SK-N-MC (cell line): ENCODE data around the gene MCC.

ENCODE experiments used
- EZH2 ChIP-seq: fragments of 200-600 bp; sonication (generic); IDR thresholded peaks from one replicate; pipeline ENCODE4 v1.6.1; 2017; ENCODE audit warnings: antibody characterized with exemption
- FOXP2 ChIP-seq: optimal IDR thresholded peaks from 2 replicates; pipeline ENCODE3; 2011; ENCODE audit warnings: mild to moderate bottlenecking, moderate library complexity; ENCODE audit not compliant: insufficient read depth; ENCODE audit errors: extremely low read length, control extremely low read depth
- POLR2AphosphoS5 ChIP-seq: IDR thresholded peaks from 2 replicates; pipeline ENCODE4 v1.6.1; 2012; ENCODE audit warnings: mild to moderate bottlenecking, low read depth, low read length, borderline replicate concordance

- no peak for TF ChIP-seq EZH2
- TF ChIP-seq POLR2AphosphoS5 = no peak
- TF ChIP-seq FOXP2 = no peak
These were observed 207.7 kb downstream of the MCC start for GRCh38 chr5:113280541-113280940.
